ENCODE data around the gene ASB3. TPM values are rescaled to one million over a fixed set of nuclear protein-coding genes. Genes with fewer than 3 reads are reported as not detected.
A peak's percentile ranks its signal among the peaks of the same experiment; 100 is the strongest.

Gene ASB3
- total and polyA plus RNA-seq, 9 of the 15 experiments (the other 6 are each of a cell fraction or from before 2014, with no cell fraction given) = 13.6 to 35.3 (median 18.7) TPM

GRCh38 chr2:53768242-53768542, 18.6 kb downstream of the ASB3 start (continued):
- TF ChIP-seq CUX1 (CRISPR knock-in tag; IDR thresholded peaks at IDR 0.05) (no peak), ZBTB5 (IDR thresholded peaks at IDR 0.05) (no peak), CREM (IDR thresholded peaks at IDR 0.05; ENCODE audit: low read depth) (no peak), ZNF551 (CRISPR knock-in tag; IDR thresholded peaks at IDR 0.05) (no peak), RBFOX2 (IDR thresholded peaks at IDR 0.05; ENCODE audit: low read depth, low read length) (peak; percentile 7; the same call in 1 of the 2 replicates), U2AF1 (optimal IDR thresholded peaks at IDR 0.05; ENCODE audit: low read depth, low read length) (no peak), ZBTB9 (CRISPR knock-in tag; IDR thresholded peaks at IDR 0.05) (no peak), ZNF518B (CRISPR knock-in tag; IDR thresholded peaks at IDR 0.05) (no peak), MYC (IDR thresholded peaks at IDR 0.05; ENCODE audit: low read depth, low read length) (no peak), MYC (CRISPR knock-in tag; IDR thresholded peaks at IDR 0.05; ENCODE audit: borderline replicate concordance, low read depth) (no peak), PTRF (tag; IDR thresholded peaks at IDR 0.05) (no peak), DNMT1 (IDR thresholded peaks at IDR 0.05) (no peak), MEIS2 (IDR thresholded peaks at IDR 0.05; ENCODE audit: partially characterized antibody) (peak; percentile 9), NFIC (IDR thresholded peaks at IDR 0.05) (no peak)
